ENCODE data around the gene SNRPF. TPM values are rescaled to one million over a fixed set of nuclear protein-coding genes. Genes with fewer than 3 reads are reported as not detected.

Gene SNRPF
- total and polyA plus RNA-seq, 2 of the 8 experiments (the other 6 are each of a cell fraction or from before 2014, with no cell fraction given): 58.5 to 79.7 TPM

DNA sequence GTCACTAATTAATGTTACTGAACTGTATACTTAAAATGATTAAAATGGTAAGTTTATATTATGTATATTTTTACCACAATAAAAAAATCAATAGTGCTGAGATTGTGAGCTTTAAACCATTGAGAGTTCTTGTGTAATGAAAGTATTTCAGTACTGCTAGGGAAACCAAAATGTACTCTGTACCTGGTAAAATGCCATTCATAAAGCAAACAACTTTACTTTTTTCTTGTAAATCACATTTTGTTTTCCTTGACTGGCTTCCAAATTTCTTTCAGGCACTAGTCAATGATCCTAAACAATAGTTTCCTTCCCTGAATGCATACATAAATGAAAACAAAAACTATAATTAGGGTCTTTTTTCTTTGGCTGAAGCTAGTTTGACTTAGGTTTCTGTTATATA lies 29.4 kb upstream of the SNRPF start:
- Histone ChIP-seq H2BK5ac (ENCODE audit: low read depth, low read length) (no peak overlapping the region), H3K27me3 (replicated peaks in 1 of 4; ENCODE audit: control insufficient read depth in 3 of 4, extremely low read depth in 1 of 4, insufficient read depth in 3 of 4, low read length in 3 of 4) (no peaks in the 10 kb centered on the region), H3K27ac (ENCODE audit: low read depth, low read length) (no peak overlapping the region), H3K4me1 (replicated peaks in 1 of 4; ENCODE audit: control insufficient read depth in 3 of 4, insufficient read depth in 4 of 4, low read length in 3 of 4) (peaks cover 0 to 7% (median 3%) of the 10 kb centered on the region in 4 experiments; a peak in 3 of 7 replicates), H3K36me3 (ENCODE audit: control insufficient read depth in 2 of 4, insufficient read depth in 4 of 4, low read length in 3 of 4) (no peaks in the 10 kb centered on the region), H3K79me2 (ENCODE audit: control insufficient read depth in 1 of 2, insufficient read depth in 2 of 2, low read length in 2 of 2) (no peaks in the 10 kb centered on the region), H2BK20ac (ENCODE audit: low read length) (no peak overlapping the region), H3K4ac (replicated peaks; ENCODE audit: insufficient read length, low read depth, low read length) (no peak overlapping the region), H3K9me3 (ENCODE audit: insufficient read depth in 2 of 2, low read depth in 1 of 2, low read length in 1 of 2) (no peaks in the 10 kb centered on the region), H4K5ac (ENCODE audit: insufficient read length, low read depth, low read length) (no peak overlapping the region), H4K8ac (ENCODE audit: extremely low read depth, insufficient read depth, low read length) (no peak overlapping the region), H3K4me2 (ENCODE audit: insufficient read depth in 1 of 2, low read depth in 2 of 2, low read length in 2 of 2) (no peak overlapping the region), H2BK120ac (replicated peaks; ENCODE audit: low read depth, low read length) (no peak overlapping the region), H4K20me1 (replicated peaks in 1 of 2; ENCODE audit: control insufficient read depth in 1 of 2, insufficient read depth in 2 of 2, low read length in 2 of 2) (no peaks in the 10 kb centered on the region), H3K23me2 (ENCODE audit: low read depth, low read length) (no peaks in the 10 kb centered on the region), H3K9ac (replicated peaks in 1 of 4; ENCODE audit: extremely low read depth in 1 of 4, low read depth in 3 of 4, low read length in 3 of 4) (no peak overlapping the region), H3K18ac (ENCODE audit: extremely low read depth, low read length) (no peak overlapping the region), H2BK12ac (ENCODE audit: low read depth, low read length) (no peak overlapping the region), H2AFZ (ENCODE audit: low read length) (no peak overlapping the region), H3K23ac (ENCODE audit: insufficient read length) (no peak overlapping the region), H2AK5ac (ENCODE audit: low read depth, low read length) (no peak overlapping the region), H3K56ac (replicated peaks; ENCODE audit: insufficient read length, low read depth, low read length) (no peak overlapping the region), H3K14ac (ENCODE audit: insufficient read length) (no peak overlapping the region), H4K91ac (replicated peaks; ENCODE audit: insufficient read length, low read length) (no peak overlapping the region), H2BK15ac (ENCODE audit: low read length) (no peak overlapping the region), H3K79me1 (ENCODE audit: low read depth, low read length) (no peaks in the 10 kb centered on the region), H3K4me3 (ENCODE audit: extremely low read depth in 1 of 4, insufficient read depth in 2 of 4, low read depth in 3 of 4, low read length in 4 of 4) (no peak overlapping the region)
- ChIA-PET POLR2A (ENCODE audit: partially characterized antibody) (no interaction called here), CTCF (ENCODE audit: partially characterized antibody) (no interaction called here)
- DNase-seq (ENCODE audit: low read depth in 1 of 2, low spot score in 2 of 2) (no peak), FAIRE-seq (no peak)
- TF ChIP-seq HDAC2 (IDR thresholded peaks at IDR 0.05; ENCODE audit: borderline replicate concordance in 1 of 2, low read depth in 2 of 2, low read length in 2 of 2): no peak
- TF ChIP-seq CBX8 (IDR thresholded peaks at IDR 0.05; ENCODE audit: borderline replicate concordance, low read depth, low read length): no peak
- no peak for TF ChIP-seq POLR2A (IDR thresholded peaks at IDR 0.05; ENCODE audit: control extremely low read depth in 1 of 2, low read depth in 2 of 2, low read length in 2 of 2)
- TF ChIP-seq PHF8 (conservative IDR thresholded peaks at IDR 0.05; ENCODE audit: low read depth, low read length): no peak
- no peak for TF ChIP-seq RNF2 (IDR thresholded peaks at IDR 0.05; ENCODE audit: borderline replicate concordance, low read depth, low read length, missing control alignments, poor library complexity, severe bottlenecking)
